ENCODE measurements around the gene DPRX. TPM values are rescaled to one million over a fixed set of nuclear protein-coding genes. Genes with fewer than 3 reads are reported as not detected.

Gene DPRX
- total and polyA plus RNA-seq, 2 of the 13 experiments (the other 11 are each of a cell fraction or from before 2014, with no cell fraction given) = not detected

DNA sequence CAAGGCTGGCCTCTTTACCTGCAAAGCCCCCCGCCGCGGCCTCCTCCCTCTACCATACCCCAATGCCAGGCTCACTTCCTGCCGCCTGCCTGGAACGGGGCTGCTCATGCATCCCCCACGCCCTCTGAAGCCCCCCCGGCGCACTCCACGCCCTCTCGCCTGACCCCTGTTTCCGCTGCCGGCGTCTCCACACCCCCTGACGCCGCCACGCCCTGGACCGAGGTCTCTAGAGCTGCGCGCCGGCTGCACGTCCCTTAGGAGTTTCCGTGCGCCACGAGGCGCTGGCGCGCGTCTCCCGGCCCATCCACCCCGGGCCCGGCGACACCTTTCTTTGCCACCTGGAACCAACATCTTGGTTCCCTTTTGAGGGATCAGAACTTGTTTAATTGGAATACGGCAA is 16.0 kb downstream of the DPRX start:
- H3K79me2 ChIP-seq (ENCODE audit: insufficient read depth, low read length) = no peaks in the 10 kb centered on the region
- FAIRE-seq (no peak), ATAC-seq (no peak), DNase-seq (ENCODE audit: low spot score) (no peak)
- 95% methylated on average over 33 of the region's 33 CpGs for WGBS (ENCODE audit: low lambda C conversion rate)
- H3K4me1 ChIP-seq (ENCODE audit: insufficient read depth, low read length) = peaks cover 29% of the 10 kb centered on the region
- no peak overlapping the region for H3K27ac ChIP-seq (ENCODE audit: extremely low read length, insufficient read depth, low read length)
- POLR2A ChIA-PET = no interaction called here
- in situ Hi-C loops (cut with HindIII; ENCODE audit: extremely low pct_ligation_motif_present, low pct_unique_long_range_greater_than_20kb) (no loop called here), intact Hi-C loops (cut with micrococcal nuclease; ENCODE audit: unreplicated experiment) (no loop called here)
- H4K20me1 ChIP-seq (ENCODE audit: insufficient read depth, low read length) = no peaks in the 10 kb centered on the region
- no peaks in the 10 kb centered on the region for H3K27me3 ChIP-seq (ENCODE audit: control insufficient read depth in 1 of 2, insufficient read depth in 2 of 2, low read length in 2 of 2)
- no peak overlapping the region for H3K4me3 ChIP-seq (replicated peaks in 1 of 3; ENCODE audit: insufficient read depth in 1 of 3, low read depth in 2 of 3, low read length in 3 of 3)
- no peaks in the 10 kb centered on the region for H3K36me3 ChIP-seq (replicated peaks in 1 of 2; ENCODE audit: control insufficient read depth in 1 of 2, insufficient read depth in 2 of 2, low read length in 2 of 2)
- H3K9ac ChIP-seq (ENCODE audit: insufficient read depth, low read depth, low read length) = no peak overlapping the region
- H2AFZ ChIP-seq (ENCODE audit: low read length) = no peak overlapping the region
- CTCF ChIA-PET (ENCODE audit: low intra/inter-chr PET ratio, low total read pairs) = no interaction called here
- TF ChIP-seq ZNF792 (CRISPR knock-in tag; IDR thresholded peaks at IDR 0.05) (no peak), FOXA3 (CRISPR knock-in tag; IDR thresholded peaks at IDR 0.05) (no peak), ZNF10 (CRISPR knock-in tag; IDR thresholded peaks at IDR 0.05; ENCODE audit: borderline replicate concordance, low read depth) (no peak), MAF1 (CRISPR knock-in tag; IDR thresholded peaks at IDR 0.05; ENCODE audit: borderline replicate concordance) (no peak), NPAS2 (CRISPR knock-in tag; IDR thresholded peaks at IDR 0.05; ENCODE audit: borderline replicate concordance) (no peak), HNRNPH1 (optimal IDR thresholded peaks at IDR 0.05; ENCODE audit: low read depth, low read length) (no peak), CHD2 (IDR thresholded peaks at IDR 0.05; ENCODE audit: low read depth, low read length) (no peak), SRSF4 (IDR thresholded peaks at IDR 0.05; ENCODE audit: low read depth, low read length, poor library complexity, severe bottlenecking) (no peak), PHF20 (CRISPR knock-in tag; IDR thresholded peaks at IDR 0.05) (no peak), ZNF598 (CRISPR knock-in tag; IDR thresholded peaks at IDR 0.05; ENCODE audit: borderline replicate concordance) (no peak), PLRG1 (conservative IDR thresholded peaks at IDR 0.05) (no peak), TFE3 (CRISPR knock-in tag; IDR thresholded peaks at IDR 0.05) (no peak), ZNF678 (CRISPR knock-in tag; IDR thresholded peaks at IDR 0.05) (no peak)
- TF ChIP-seq, protein P1, sequence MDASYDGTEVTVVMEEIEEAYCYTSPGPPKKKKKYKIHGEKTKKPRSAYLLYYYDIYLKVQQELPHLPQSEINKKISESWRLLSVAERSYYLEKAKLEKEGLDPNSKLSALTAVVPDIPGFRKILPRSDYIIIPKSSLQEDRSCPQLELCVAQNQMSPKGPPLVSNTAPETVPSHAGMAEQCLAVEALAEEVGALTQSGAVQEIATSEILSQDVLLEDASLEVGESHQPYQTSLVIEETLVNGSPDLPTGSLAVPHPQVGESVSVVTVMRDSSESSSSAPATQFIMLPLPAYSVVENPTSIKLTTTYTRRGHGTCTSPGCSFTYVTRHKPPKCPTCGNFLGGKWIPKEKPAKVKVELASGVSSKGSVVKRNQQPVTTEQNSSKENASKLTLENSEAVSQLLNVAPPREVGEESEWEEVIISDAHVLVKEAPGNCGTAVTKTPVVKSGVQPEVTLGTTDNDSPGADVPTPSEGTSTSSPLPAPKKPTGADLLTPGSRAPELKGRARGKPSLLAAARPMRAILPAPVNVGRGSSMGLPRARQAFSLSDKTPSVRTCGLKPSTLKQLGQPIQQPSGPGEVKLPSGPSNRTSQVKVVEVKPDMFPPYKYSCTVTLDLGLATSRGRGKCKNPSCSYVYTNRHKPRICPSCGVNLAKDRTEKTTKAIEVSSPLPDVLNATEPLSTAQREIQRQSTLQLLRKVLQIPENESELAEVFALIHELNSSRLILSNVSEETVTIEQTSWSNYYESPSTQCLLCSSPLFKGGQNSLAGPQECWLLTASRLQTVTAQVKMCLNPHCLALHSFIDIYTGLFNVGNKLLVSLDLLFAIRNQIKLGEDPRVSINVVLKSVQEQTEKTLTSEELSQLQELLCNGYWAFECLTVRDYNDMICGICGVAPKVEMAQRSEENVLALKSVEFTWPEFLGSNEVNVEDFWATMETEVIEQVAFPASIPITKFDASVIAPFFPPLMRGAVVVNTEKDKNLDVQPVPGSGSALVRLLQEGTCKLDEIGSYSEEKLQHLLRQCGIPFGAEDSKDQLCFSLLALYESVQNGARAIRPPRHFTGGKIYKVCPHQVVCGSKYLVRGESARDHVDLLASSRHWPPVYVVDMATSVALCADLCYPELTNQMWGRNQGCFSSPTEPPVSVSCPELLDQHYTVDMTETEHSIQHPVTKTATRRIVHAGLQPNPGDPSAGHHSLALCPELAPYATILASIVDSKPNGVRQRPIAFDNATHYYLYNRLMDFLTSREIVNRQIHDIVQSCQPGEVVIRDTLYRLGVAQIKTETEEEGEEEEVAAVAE (CRISPR knock-in tag; IDR thresholded peaks at IDR 0.05; ENCODE audit: borderline replicate concordance) = no peak
- H3K9me3 ChIP-seq (ENCODE audit: low read length) = peaks cover 14% of the 10 kb centered on the region
- H3K4me2 ChIP-seq (ENCODE audit: low read depth, low read length) = no peak overlapping the region
- BruUV-seq (replicated peaks) = no TSS peak
